HEK293 (cell line): Measurements from ENCODE around the gene LDB1.

Source experiments
- BCL11A ChIP-seq: fragments of 450-650 bp; formaldehyde crosslinking; IDR thresholded peaks from 2 replicates; pipeline ENCODE4 v1.5.1; 2016; ENCODE audit warnings: low read depth, missing biosample characterization, missing genetic modification characterization
- EGR2 ChIP-seq: fragments of 450-650 bp; formaldehyde crosslinking; IDR thresholded peaks from 2 replicates; pipeline ENCODE4 v1.5.1; 2016; ENCODE audit warnings: low read depth, missing biosample characterization, missing genetic modification characterization
- MYNN ChIP-seq: fragments of 450-650 bp; formaldehyde crosslinking; IDR thresholded peaks from 2 replicates; pipeline ENCODE4 v1.5.1; 2016; ENCODE audit warnings: missing biosample characterization, missing genetic modification characterization, borderline replicate concordance
- MZF1 ChIP-seq: fragments of 450-650 bp; formaldehyde crosslinking; IDR thresholded peaks from 2 replicates; pipeline ENCODE4 v1.5.1; 2017; ENCODE audit warnings: missing biosample characterization, missing genetic modification characterization, borderline replicate concordance
- PRDM4 ChIP-seq: fragments of 450-650 bp; formaldehyde crosslinking; IDR thresholded peaks from 2 replicates; pipeline ENCODE4 v1.5.1; 2017; ENCODE audit warnings: missing biosample characterization, missing genetic modification characterization
- SP3 ChIP-seq: fragments of 450-650 bp; formaldehyde crosslinking; IDR thresholded peaks from 2 replicates; pipeline ENCODE4 v1.5.1; 2016; ENCODE audit warnings: missing biosample characterization, missing genetic modification characterization
- ZBTB7A ChIP-seq: fragments of 450-650 bp; formaldehyde crosslinking; IDR thresholded peaks from 2 replicates; pipeline ENCODE4 v1.5.1; 2016; ENCODE audit warnings: low read depth, missing biosample characterization, missing genetic modification characterization
- ZNF16 ChIP-seq: fragments of 450-650 bp; formaldehyde crosslinking; IDR thresholded peaks from 2 replicates; pipeline ENCODE4 v1.5.1; 2016; ENCODE audit warnings: low read depth, missing biosample characterization, missing genetic modification characterization
- ZNF175 ChIP-seq: fragments of 450-650 bp; formaldehyde crosslinking; IDR thresholded peaks from 2 replicates; pipeline ENCODE4 v1.5.1; 2016; ENCODE audit warnings: missing biosample characterization, missing genetic modification characterization
- ZNF202 ChIP-seq: fragments of 450-650 bp; formaldehyde crosslinking; IDR thresholded peaks from 2 replicates; pipeline ENCODE4 v1.5.1; 2016; ENCODE audit warnings: missing biosample characterization, missing genetic modification characterization, borderline replicate concordance
- ZNF239 ChIP-seq: fragments of 450-650 bp; formaldehyde crosslinking; IDR thresholded peaks from 2 replicates; pipeline ENCODE4 v1.5.1; 2016; ENCODE audit warnings: missing biosample characterization, missing genetic modification characterization
- ZNF354C ChIP-seq: fragments of 450-650 bp; formaldehyde crosslinking; IDR thresholded peaks from 2 replicates; pipeline ENCODE4 v1.5.1; 2016; ENCODE audit warnings: missing biosample characterization, missing genetic modification characterization, low read depth, borderline replicate concordance
- ZNF398 ChIP-seq: fragments of 450-650 bp; formaldehyde crosslinking; IDR thresholded peaks from 2 replicates; pipeline ENCODE4 v1.5.1; 2017; ENCODE audit warnings: missing biosample characterization, missing genetic modification characterization
- ZNF488 ChIP-seq: fragments of 450-650 bp; formaldehyde crosslinking; IDR thresholded peaks from 2 replicates; pipeline ENCODE4 v1.5.1; 2016; ENCODE audit warnings: missing biosample characterization, missing genetic modification characterization
- ZNF600 ChIP-seq: fragments of 450-650 bp; formaldehyde crosslinking; IDR thresholded peaks from 2 replicates; pipeline ENCODE4 v1.5.1; 2016; ENCODE audit warnings: missing biosample characterization, missing genetic modification characterization
- ZNF623 ChIP-seq: fragments of 450-650 bp; formaldehyde crosslinking; IDR thresholded peaks from 2 replicates; pipeline ENCODE4 v1.5.1; 2016; ENCODE audit warnings: missing biosample characterization, missing genetic modification characterization
- ZNF624 ChIP-seq: fragments of 450-650 bp; formaldehyde crosslinking; IDR thresholded peaks from 2 replicates; pipeline ENCODE4 v1.5.1; 2017; ENCODE audit warnings: missing biosample characterization, missing genetic modification characterization
- ZNF626 ChIP-seq: fragments of 450-650 bp; sonication (Bioruptor Pico); formaldehyde crosslinking; IDR thresholded peaks from 2 replicates; pipeline ENCODE4 v1.5.1; 2018; ENCODE audit warnings: missing biosample characterization, missing genetic modification characterization, inconsistent platforms
- ZNF645 ChIP-seq: fragments of 450-650 bp; formaldehyde crosslinking; IDR thresholded peaks from 2 replicates; pipeline ENCODE4; 2016; ENCODE audit warnings: missing biosample characterization, missing genetic modification characterization
- ZNF707 ChIP-seq: fragments of 450-650 bp; formaldehyde crosslinking; IDR thresholded peaks from 2 replicates; pipeline ENCODE4 v1.5.1; 2016; ENCODE audit warnings: missing biosample characterization, missing genetic modification characterization
- ZNF76 ChIP-seq: fragments of 450-650 bp; formaldehyde crosslinking; IDR thresholded peaks from 2 replicates; pipeline ENCODE4; 2016; ENCODE audit warnings: low read depth, missing biosample characterization, missing genetic modification characterization, borderline replicate concordance
- ZNF792 ChIP-seq: fragments of 450-650 bp; formaldehyde crosslinking; IDR thresholded peaks from 2 replicates; pipeline ENCODE4 v1.5.1; 2016; ENCODE audit warnings: missing biosample characterization, missing genetic modification characterization
- ZNF843 ChIP-seq: fragments of 450-650 bp; formaldehyde crosslinking; IDR thresholded peaks from 2 replicates; pipeline ENCODE4 v1.5.1; 2016; ENCODE audit warnings: missing biosample characterization, missing genetic modification characterization
- TF ChIP-seq, protein P1 (sequence below): fragments of 450-650 bp; formaldehyde crosslinking; IDR thresholded peaks from 2 replicates; pipeline ENCODE4 v1.5.1; 2016; ENCODE audit warnings: missing biosample characterization, missing genetic modification characterization
- TF ChIP-seq, protein P2 (sequence below): fragments of 450-650 bp; formaldehyde crosslinking; optimal IDR thresholded peaks from 2 replicates; pipeline ENCODE3; 2016; ENCODE audit warnings: missing biosample characterization, mild to moderate bottlenecking, missing genetic modification characterization
- TF ChIP-seq, protein P3 (sequence below): fragments of 450-650 bp; formaldehyde crosslinking; IDR thresholded peaks from 2 replicates; pipeline ENCODE4 v1.5.1; 2016; ENCODE audit warnings: missing biosample characterization, missing genetic modification characterization
- TF ChIP-seq, protein P4 (sequence below): fragments of 450-650 bp; formaldehyde crosslinking; IDR thresholded peaks from 2 replicates; pipeline ENCODE4 v1.5.1; 2016; ENCODE audit warnings: missing biosample characterization, missing genetic modification characterization, borderline replicate concordance

Gene LDB1

DNA sequence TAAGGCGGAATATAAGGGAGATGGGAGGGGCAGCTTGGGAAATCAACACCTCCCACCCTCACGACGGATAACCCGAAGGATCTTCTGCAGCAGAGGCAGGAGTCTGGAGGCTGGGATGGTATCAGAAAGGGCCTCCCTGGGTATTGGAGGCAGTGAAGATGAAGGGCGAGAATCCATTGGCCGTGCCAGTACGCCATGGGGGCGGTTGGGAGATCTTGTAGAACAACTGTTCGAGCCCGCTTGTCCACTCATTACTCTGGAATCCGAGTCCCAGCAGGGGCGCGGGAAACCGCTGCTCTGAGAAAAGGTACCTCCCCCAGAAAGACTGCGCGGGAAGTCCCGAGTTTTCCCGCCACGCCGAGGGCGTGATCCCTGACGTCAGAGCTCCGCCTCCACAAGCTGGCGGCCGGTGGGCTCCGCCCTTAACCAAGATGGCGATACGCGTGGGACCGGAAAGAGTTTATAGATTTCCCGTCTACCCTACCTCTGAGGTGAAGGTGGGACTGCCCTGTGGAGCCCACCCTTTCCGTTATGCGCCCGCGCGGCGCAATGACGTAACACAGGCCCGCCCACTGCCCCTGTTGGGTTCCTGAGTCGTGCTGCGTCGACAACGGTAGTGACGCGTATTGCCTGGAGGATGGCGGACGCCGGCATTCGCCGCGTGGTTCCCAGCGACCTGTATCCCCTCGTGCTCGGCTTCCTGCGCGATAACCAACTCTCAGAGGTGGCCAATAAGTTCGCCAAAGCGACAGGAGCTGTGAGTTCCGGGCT, 31.8 kb upstream of the LDB1 start, which contains the start of gene NOLC1 (continued):
- TF ChIP-seq, protein P1, sequence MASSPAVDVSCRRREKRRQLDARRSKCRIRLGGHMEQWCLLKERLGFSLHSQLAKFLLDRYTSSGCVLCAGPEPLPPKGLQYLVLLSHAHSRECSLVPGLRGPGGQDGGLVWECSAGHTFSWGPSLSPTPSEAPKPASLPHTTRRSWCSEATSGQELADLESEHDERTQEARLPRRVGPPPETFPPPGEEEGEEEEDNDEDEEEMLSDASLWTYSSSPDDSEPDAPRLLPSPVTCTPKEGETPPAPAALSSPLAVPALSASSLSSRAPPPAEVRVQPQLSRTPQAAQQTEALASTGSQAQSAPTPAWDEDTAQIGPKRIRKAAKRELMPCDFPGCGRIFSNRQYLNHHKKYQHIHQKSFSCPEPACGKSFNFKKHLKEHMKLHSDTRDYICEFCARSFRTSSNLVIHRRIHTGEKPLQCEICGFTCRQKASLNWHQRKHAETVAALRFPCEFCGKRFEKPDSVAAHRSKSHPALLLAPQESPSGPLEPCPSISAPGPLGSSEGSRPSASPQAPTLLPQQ (tag by site-specific recombination) = peak; percentile 98
- no peak for TF ChIP-seq ZNF626 (tag by site-specific recombination)
- TF ChIP-seq SP3 = peak; percentile 100
- no peak for TF ChIP-seq MZF1 (tag by site-specific recombination)
- TF ChIP-seq ZNF843 (tag by site-specific recombination) = no peak; the same call in 1 of the 2 replicates
- no peak for TF ChIP-seq ZNF792 (tag by site-specific recombination)
- no peak for TF ChIP-seq ZNF488 (tag by site-specific recombination)
- peak; percentile 99 for TF ChIP-seq PRDM4
- TF ChIP-seq MYNN (tag by site-specific recombination) = no peak
- peak; percentile 65; the same call in 1 of the 2 replicates for TF ChIP-seq ZNF600 (tag by site-specific recombination)
- no peak for TF ChIP-seq ZNF202 (tag by site-specific recombination)
- TF ChIP-seq ZBTB7A (tag by site-specific recombination) = peak; percentile 90
- no peak for TF ChIP-seq ZNF623
- TF ChIP-seq ZNF624 = no peak
- no peak for TF ChIP-seq ZNF645 (tag by site-specific recombination)
- peak; percentile 87 for TF ChIP-seq ZNF398 (tag by site-specific recombination)
- TF ChIP-seq, protein P2, sequence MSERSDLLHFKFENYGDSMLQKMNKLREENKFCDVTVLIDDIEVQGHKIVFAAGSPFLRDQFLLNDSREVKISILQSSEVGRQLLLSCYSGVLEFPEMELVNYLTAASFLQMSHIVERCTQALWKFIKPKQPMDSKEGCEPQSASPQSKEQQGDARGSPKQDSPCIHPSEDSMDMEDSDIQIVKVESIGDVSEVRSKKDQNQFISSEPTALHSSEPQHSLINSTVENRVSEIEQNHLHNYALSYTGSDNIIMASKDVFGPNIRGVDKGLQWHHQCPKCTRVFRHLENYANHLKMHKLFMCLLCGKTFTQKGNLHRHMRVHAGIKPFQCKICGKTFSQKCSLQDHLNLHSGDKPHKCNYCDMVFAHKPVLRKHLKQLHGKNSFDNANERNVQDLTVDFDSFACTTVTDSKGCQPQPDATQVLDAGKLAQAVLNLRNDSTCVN = peak; percentile 50
- TF ChIP-seq, protein P3, sequence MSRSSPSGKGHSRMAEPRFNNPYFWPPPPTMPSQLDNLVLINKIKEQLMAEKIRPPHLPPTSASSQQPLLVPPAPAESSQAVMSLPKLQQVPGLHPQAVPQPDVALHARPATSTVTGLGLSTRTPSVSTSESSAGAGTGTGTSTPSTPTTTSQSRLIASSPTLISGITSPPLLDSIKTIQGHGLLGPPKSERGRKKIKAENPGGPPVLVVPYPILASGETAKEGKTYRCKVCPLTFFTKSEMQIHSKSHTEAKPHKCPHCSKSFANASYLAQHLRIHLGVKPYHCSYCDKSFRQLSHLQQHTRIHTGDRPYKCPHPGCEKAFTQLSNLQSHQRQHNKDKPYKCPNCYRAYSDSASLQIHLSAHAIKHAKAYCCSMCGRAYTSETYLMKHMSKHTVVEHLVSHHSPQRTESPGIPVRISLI = no peak
- no peak for TF ChIP-seq ZNF175 (tag by site-specific recombination)
- TF ChIP-seq ZNF354C = no peak
- TF ChIP-seq, protein P4, sequence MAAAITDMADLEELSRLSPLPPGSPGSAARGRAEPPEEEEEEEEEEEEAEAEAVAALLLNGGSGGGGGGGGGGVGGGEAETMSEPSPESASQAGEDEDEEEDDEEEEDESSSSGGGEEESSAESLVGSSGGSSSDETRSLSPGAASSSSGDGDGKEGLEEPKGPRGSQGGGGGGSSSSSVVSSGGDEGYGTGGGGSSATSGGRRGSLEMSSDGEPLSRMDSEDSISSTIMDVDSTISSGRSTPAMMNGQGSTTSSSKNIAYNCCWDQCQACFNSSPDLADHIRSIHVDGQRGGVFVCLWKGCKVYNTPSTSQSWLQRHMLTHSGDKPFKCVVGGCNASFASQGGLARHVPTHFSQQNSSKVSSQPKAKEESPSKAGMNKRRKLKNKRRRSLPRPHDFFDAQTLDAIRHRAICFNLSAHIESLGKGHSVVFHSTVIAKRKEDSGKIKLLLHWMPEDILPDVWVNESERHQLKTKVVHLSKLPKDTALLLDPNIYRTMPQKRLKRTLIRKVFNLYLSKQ (tag by site-specific recombination) = no peak
- no peak for TF ChIP-seq ZNF707 (tag by site-specific recombination)
- peak; percentile 93 for TF ChIP-seq EGR2 (tag by site-specific recombination)
- TF ChIP-seq ZNF239 = no peak
- TF ChIP-seq ZNF76 = peak; percentile 96
- TF ChIP-seq ZNF16 = no peak
- no peak; the same call in 1 of the 2 replicates for TF ChIP-seq BCL11A (tag by site-specific recombination)
